ENCODE data around the gene RIC3. TPM values are rescaled to one million over a fixed set of nuclear protein-coding genes. Genes with fewer than 3 reads are reported as not detected.

RIC3 gene
- total RNA-seq, 4 donors from 2014 or later: 11.8 to 28.2 (median 18.9) TPM

GRCh38 chr11:8100605-8101004 is 68.2 kb downstream of the RIC3 start:
- H3K4me3 ChIP-seq: no peak overlapping the region
- TF ChIP-seq CTCF (IDR thresholded peaks at IDR 0.05) (no peak), POLR2A (IDR thresholded peaks at IDR 0.05) (no peak), EP300 (IDR thresholded peaks at IDR 0.05) (no peak)
- WGBS, 2 donors: 93 to 94% methylated on average over 8 of the region's 8 CpGs
- H3K36me3 ChIP-seq: peaks cover 0 to 93% (median 0%) of the 10 kb centered on the region in 3 donors
- no peak for DNase-seq (ENCODE audit: low spot score in 2 of 2)
- H3K27me3 ChIP-seq: no peaks in the 10 kb centered on the region
- H3K27ac ChIP-seq: no peak overlapping the region
- no peaks in the 10 kb centered on the region for H3K4me1 ChIP-seq
- H3K9me3 ChIP-seq: no peaks in the 10 kb centered on the region

GRCh38 chr11:8100158-8100557 is 68.7 kb downstream of the RIC3 start:
- Histone ChIP-seq H3K9me3 (no peaks in the 10 kb centered on the region), H3K4me3 (no peak overlapping the region), H3K36me3 (peaks cover 0 to 95% (median 0%) of the 10 kb centered on the region in 3 donors), H3K4me1 (no peaks in the 10 kb centered on the region), H3K27me3 (no peaks in the 10 kb centered on the region), H3K27ac (no peak overlapping the region)
- TF ChIP-seq CTCF (IDR thresholded peaks at IDR 0.05): no peak
- no peak for TF ChIP-seq EP300 (IDR thresholded peaks at IDR 0.05)
- TF ChIP-seq POLR2A (IDR thresholded peaks at IDR 0.05): no peak
- peak in 1 of 2 donors; percentile 1 for DNase-seq (ENCODE audit: low spot score in 2 of 2)
- 87 to 91% methylated on average over 14 of the region's 14 CpGs for WGBS, 2 donors

GRCh38 chr11:8099291-8099899 is 69.4 kb downstream of the RIC3 start:
- peak; percentile 78 to 95 for DNase-seq (ENCODE audit: low spot score in 2 of 2)
- Histone ChIP-seq H3K36me3 (peaks cover 0 to 95% (median 0%) of the 10 kb centered on the region in 3 donors), H3K4me1 (no peaks in the 10 kb centered on the region), H3K9me3 (no peaks in the 10 kb centered on the region), H3K27ac (no peak overlapping the region), H3K4me3 (no peak overlapping the region), H3K27me3 (no peaks in the 10 kb centered on the region)
- WGBS, 2 donors: 49 to 50% methylated on average over 3 of the region's 3 CpGs
- peak; percentile 59 to 84 (median 74) for TF ChIP-seq CTCF (IDR thresholded peaks at IDR 0.05)
- TF ChIP-seq POLR2A (IDR thresholded peaks at IDR 0.05): no peak

- DNase-seq (ENCODE audit: low spot score in 2 of 2): peak in 1 of 2 donors; percentile 1
- H3K4me3 ChIP-seq: no peak overlapping the region
- WGBS, 2 donors: 81 to 86% methylated on average over 6 of the region's 6 CpGs
- H3K4me1 ChIP-seq: no peaks in the 10 kb centered on the region
- H3K36me3 ChIP-seq: peaks cover 0 to 95% (median 0%) of the 10 kb centered on the region in 3 donors
- H3K27ac ChIP-seq: no peak overlapping the region
- no peaks in the 10 kb centered on the region for H3K9me3 ChIP-seq
- TF ChIP-seq CTCF (IDR thresholded peaks at IDR 0.05) (no peak), POLR2A (IDR thresholded peaks at IDR 0.05) (no peak), EP300 (IDR thresholded peaks at IDR 0.05) (no peak)
- H3K27me3 ChIP-seq: no peaks in the 10 kb centered on the region
Measured at GRCh38 chr11:8098879-8099278, 69.9 kb downstream of the RIC3 start.

- no peaks in the 10 kb centered on the region for H3K9me3 ChIP-seq
- TF ChIP-seq EP300 (IDR thresholded peaks at IDR 0.05) (no peak), CTCF (IDR thresholded peaks at IDR 0.05) (no peak), POLR2A (IDR thresholded peaks at IDR 0.05) (no peak)
- H3K27me3 ChIP-seq: no peaks in the 10 kb centered on the region
- H3K4me1 ChIP-seq: no peaks in the 10 kb centered on the region
- no peak for DNase-seq (ENCODE audit: low spot score in 2 of 2)
- 58 to 76% methylated on average over 4 of the region's 4 CpGs for WGBS, 2 donors
- H3K27ac ChIP-seq: no peak overlapping the region
- H3K36me3 ChIP-seq: peaks cover 0 to 93% (median 0%) of the 10 kb centered on the region in 3 donors
- H3K4me3 ChIP-seq: no peak overlapping the region
Measured at GRCh38 chr11:8098361-8098760, 70.5 kb downstream of the RIC3 start.

Data from tibial nerve (tissue), 4 donors.